HepG2 (cell line): ENCODE data around the gene CTU2. TPM values are rescaled to one million over a fixed set of nuclear protein-coding genes. Genes with fewer than 3 reads are reported as not detected.

Source experiments
- ASH2L ChIP-seq: fragments of 300-600, 200-600 bp; sonication (generic); IDR thresholded peaks from 2 replicates; pipeline ENCODE4 v1.7.0; 2017; ENCODE audit warnings: low read depth, mild to moderate bottlenecking, moderate library complexity, mixed read lengths, low read length; ENCODE audit not compliant: insufficient read length
- EZH2 ChIP-seq: conservative IDR thresholded peaks from 2 replicates; pipeline ENCODE4 v1.6.1; 2012; ENCODE audit warnings: mild to moderate bottlenecking, low read depth, low read length, moderate library complexity
- IKZF4 ChIP-seq: sonication (generic); formaldehyde crosslinking; IDR thresholded peaks from 2 replicates; pipeline ENCODE4 v1.5.1; 2020; ENCODE audit warnings: borderline replicate concordance, mild to moderate bottlenecking, low read depth, missing genetic modification reagents; ENCODE audit errors: not compliant biosample characterization
- MYC ChIP-seq: sonication (generic); formaldehyde crosslinking; IDR thresholded peaks from 2 replicates; pipeline ENCODE4 v1.9.0; 2021; ENCODE audit warnings: missing genetic modification reagents, borderline replicate concordance
- SIN3B ChIP-seq: fragments of 150-350 bp; IDR thresholded peaks from 2 replicates; pipeline ENCODE4 v1.6.1; 2014; ENCODE audit warnings: low read length
- SMARCC2 ChIP-seq: fragments of 450-650 bp; IDR thresholded peaks from 2 replicates; pipeline ENCODE4 v1.6.1; 2017; ENCODE audit warnings: antibody characterized with exemption, mild to moderate bottlenecking
- ZMYM2 ChIP-seq: sonication (generic); formaldehyde crosslinking; IDR thresholded peaks from 2 replicates; pipeline ENCODE4 v1.8.0; 2022; ENCODE audit warnings: mild to moderate bottlenecking, missing genetic modification reagents
- ZNF484 ChIP-seq: sonication (generic); formaldehyde crosslinking; IDR thresholded peaks from 2 replicates; pipeline ENCODE4 v1.5.1; 2020; ENCODE audit warnings: mild to moderate bottlenecking, low read depth, missing genetic modification reagents, borderline replicate concordance
- ZNF577 ChIP-seq: sonication (generic); formaldehyde crosslinking; IDR thresholded peaks from 2 replicates; pipeline ENCODE4 v1.4.0; 2020; ENCODE audit warnings: mild to moderate bottlenecking, low read depth, missing genetic modification reagents, borderline replicate concordance
- ZNF674 ChIP-seq: sonication (generic); formaldehyde crosslinking; IDR thresholded peaks from 2 replicates; pipeline ENCODE4 v1.5.0; 2020; ENCODE audit warnings: low read depth, mild to moderate bottlenecking, missing genetic modification reagents
- ZNF7 ChIP-seq: IDR thresholded peaks from 2 replicates; pipeline ENCODE4 v1.6.1; 2016; ENCODE audit warnings: missing biosample characterization, missing genetic modification reagents
- ZNF772 ChIP-seq: sonication (generic); formaldehyde crosslinking; IDR thresholded peaks from 2 replicates; pipeline ENCODE4 v1.5.0; 2020; ENCODE audit warnings: mild to moderate bottlenecking, missing genetic modification reagents
- polyA plus RNA-seq, 8 experiments: library from polyadenylated mRNA; depleted of rRNA in 3 of 8; stranded (reverse) in 7 of 8; unstranded in 1 of 8; fragments of >200 nt; fragmentation: Illumina TruSeq in 4 of 8; extraction: Trizol in 4 of 8; gene quantifications; 2 replicates each; pipeline versions ENCODE4 v1.2.1 to v1.2.3, GENCODE V29; 2011 to 2016; ENCODE audit warnings: low read depth in 4 of 8, missing spikeins in 1 of 8, mixed read lengths in 1 of 8; ENCODE audit not compliant: insufficient read depth in 1 of 8
- total RNA-seq, 5 experiments: library from RNA; depleted of rRNA; stranded (reverse); fragments of >200 nt; fragmentation: Illumina TruSeq; extraction: Trizol; gene quantifications; 2 replicates each; pipeline ENCODE4 v1.2.3, GENCODE V29; 2016; ENCODE audit warnings: low read depth in 1 of 5
- TF ChIP-seq, protein P1 (sequence below): sonication (generic); formaldehyde crosslinking; IDR thresholded peaks from 2 replicates; pipeline ENCODE4 v1.4.0; 2020; ENCODE audit warnings: missing genetic modification reagents
- TF ChIP-seq, protein P2 (sequence below): sonication (generic); formaldehyde crosslinking; IDR thresholded peaks from 2 replicates; pipeline ENCODE4 v1.8.0; 2022; ENCODE audit warnings: mild to moderate bottlenecking, missing genetic modification reagents, moderate library complexity
- TF ChIP-seq, protein P3 (sequence below): sonication (generic); formaldehyde crosslinking; IDR thresholded peaks from 2 replicates; pipeline ENCODE4 v1.8.1; 2022; ENCODE audit warnings: low read depth, mild to moderate bottlenecking, missing genetic modification reagents
- TF ChIP-seq, protein P4 (sequence below): sonication (generic); formaldehyde crosslinking; IDR thresholded peaks from 2 replicates; pipeline ENCODE4 v1.5.1; 2020; ENCODE audit warnings: mild to moderate bottlenecking, missing genetic modification reagents, moderate library complexity
- TF ChIP-seq, protein P5 (sequence below): sonication (generic); formaldehyde crosslinking; IDR thresholded peaks from 2 replicates; pipeline ENCODE4 v1.5.1; 2020; ENCODE audit warnings: mild to moderate bottlenecking, missing genetic modification reagents, borderline replicate concordance

The CTU2 gene
- total and polyA plus RNA-seq, 2 of the 13 experiments (the other 11 are each of a cell fraction or from before 2014, with no cell fraction given): 13.3 to 21.9 TPM

DNA sequence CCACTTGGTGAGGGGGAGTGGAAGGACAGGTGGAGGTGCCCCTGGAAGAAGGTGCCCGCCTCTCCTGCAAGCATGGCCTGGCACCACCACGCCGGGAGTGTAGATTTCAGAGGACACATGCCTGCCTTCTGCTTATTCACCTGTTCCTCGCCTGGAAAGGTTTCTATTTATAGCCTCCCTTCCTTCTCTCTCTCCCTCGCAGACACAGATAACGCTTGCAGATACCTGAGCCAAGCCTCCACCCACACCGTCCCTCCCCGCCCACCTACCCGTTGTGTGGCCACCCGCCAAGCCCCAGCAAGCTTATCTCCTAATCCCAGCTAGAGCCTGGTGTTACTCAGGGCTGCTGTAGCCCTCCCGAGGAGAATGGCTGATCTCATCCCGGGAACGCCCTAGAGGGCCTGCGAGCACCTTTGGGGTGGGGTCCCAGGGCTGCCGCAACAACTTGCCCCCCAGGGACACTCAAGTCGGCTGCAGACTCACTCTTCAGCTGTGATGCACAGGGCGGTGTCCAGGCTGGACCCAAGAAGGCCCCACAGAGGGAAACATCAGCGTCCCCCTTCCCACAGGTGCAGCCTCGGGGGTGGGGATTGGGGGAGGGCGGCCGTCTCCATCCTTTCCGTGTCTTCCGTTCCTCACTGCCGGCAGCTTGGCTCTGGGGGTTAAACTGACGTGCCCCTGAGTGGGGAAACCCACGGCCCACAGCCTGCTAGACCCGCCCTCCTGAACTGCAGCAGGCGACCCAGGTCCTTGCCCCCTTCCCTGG, 18.1 kb upstream of the CTU2 start (continued):
- TF ChIP-seq, protein P1, sequence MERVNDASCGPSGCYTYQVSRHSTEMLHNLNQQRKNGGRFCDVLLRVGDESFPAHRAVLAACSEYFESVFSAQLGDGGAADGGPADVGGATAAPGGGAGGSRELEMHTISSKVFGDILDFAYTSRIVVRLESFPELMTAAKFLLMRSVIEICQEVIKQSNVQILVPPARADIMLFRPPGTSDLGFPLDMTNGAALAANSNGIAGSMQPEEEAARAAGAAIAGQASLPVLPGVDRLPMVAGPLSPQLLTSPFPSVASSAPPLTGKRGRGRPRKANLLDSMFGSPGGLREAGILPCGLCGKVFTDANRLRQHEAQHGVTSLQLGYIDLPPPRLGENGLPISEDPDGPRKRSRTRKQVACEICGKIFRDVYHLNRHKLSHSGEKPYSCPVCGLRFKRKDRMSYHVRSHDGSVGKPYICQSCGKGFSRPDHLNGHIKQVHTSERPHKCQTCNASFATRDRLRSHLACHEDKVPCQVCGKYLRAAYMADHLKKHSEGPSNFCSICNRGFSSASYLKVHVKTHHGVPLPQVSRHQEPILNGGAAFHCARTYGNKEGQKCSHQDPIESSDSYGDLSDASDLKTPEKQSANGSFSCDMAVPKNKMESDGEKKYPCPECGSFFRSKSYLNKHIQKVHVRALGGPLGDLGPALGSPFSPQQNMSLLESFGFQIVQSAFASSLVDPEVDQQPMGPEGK (CRISPR knock-in tag): no peak
- TF ChIP-seq IKZF4 (CRISPR knock-in tag) (no peak), SIN3B (no peak), ASH2L (no peak), EZH2 (no peak), ZMYM2 (no peak), ZNF772 (CRISPR knock-in tag) (no peak), SMARCC2 (no peak), ZNF7 (CRISPR knock-in tag) (no peak), MYC (CRISPR knock-in tag) (0 out of 2 replicates have a peak, but pooled peaks have one; percentile 11), ZNF484 (CRISPR knock-in tag) (no peak), ZNF674 (CRISPR knock-in tag) (no peak), ZNF577 (no peak)
- TF ChIP-seq, protein P2, sequence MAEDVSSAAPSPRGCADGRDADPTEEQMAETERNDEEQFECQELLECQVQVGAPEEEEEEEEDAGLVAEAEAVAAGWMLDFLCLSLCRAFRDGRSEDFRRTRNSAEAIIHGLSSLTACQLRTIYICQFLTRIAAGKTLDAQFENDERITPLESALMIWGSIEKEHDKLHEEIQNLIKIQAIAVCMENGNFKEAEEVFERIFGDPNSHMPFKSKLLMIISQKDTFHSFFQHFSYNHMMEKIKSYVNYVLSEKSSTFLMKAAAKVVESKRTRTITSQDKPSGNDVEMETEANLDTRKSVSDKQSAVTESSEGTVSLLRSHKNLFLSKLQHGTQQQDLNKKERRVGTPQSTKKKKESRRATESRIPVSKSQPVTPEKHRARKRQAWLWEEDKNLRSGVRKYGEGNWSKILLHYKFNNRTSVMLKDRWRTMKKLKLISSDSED (CRISPR knock-in tag): no peak
- TF ChIP-seq, protein P3, sequence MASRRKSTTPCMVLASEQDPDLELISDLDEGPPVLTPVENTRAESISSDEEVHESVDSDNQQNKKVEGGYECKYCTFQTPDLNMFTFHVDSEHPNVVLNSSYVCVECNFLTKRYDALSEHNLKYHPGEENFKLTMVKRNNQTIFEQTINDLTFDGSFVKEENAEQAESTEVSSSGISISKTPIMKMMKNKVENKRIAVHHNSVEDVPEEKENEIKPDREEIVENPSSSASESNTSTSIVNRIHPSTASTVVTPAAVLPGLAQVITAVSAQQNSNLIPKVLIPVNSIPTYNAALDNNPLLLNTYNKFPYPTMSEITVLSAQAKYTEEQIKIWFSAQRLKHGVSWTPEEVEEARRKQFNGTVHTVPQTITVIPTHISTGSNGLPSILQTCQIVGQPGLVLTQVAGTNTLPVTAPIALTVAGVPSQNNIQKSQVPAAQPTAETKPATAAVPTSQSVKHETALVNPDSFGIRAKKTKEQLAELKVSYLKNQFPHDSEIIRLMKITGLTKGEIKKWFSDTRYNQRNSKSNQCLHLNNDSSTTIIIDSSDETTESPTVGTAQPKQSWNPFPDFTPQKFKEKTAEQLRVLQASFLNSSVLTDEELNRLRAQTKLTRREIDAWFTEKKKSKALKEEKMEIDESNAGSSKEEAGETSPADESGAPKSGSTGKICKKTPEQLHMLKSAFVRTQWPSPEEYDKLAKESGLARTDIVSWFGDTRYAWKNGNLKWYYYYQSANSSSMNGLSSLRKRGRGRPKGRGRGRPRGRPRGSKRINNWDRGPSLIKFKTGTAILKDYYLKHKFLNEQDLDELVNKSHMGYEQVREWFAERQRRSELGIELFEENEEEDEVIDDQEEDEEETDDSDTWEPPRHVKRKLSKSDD (CRISPR knock-in tag): no peak
- TF ChIP-seq, protein P4, sequence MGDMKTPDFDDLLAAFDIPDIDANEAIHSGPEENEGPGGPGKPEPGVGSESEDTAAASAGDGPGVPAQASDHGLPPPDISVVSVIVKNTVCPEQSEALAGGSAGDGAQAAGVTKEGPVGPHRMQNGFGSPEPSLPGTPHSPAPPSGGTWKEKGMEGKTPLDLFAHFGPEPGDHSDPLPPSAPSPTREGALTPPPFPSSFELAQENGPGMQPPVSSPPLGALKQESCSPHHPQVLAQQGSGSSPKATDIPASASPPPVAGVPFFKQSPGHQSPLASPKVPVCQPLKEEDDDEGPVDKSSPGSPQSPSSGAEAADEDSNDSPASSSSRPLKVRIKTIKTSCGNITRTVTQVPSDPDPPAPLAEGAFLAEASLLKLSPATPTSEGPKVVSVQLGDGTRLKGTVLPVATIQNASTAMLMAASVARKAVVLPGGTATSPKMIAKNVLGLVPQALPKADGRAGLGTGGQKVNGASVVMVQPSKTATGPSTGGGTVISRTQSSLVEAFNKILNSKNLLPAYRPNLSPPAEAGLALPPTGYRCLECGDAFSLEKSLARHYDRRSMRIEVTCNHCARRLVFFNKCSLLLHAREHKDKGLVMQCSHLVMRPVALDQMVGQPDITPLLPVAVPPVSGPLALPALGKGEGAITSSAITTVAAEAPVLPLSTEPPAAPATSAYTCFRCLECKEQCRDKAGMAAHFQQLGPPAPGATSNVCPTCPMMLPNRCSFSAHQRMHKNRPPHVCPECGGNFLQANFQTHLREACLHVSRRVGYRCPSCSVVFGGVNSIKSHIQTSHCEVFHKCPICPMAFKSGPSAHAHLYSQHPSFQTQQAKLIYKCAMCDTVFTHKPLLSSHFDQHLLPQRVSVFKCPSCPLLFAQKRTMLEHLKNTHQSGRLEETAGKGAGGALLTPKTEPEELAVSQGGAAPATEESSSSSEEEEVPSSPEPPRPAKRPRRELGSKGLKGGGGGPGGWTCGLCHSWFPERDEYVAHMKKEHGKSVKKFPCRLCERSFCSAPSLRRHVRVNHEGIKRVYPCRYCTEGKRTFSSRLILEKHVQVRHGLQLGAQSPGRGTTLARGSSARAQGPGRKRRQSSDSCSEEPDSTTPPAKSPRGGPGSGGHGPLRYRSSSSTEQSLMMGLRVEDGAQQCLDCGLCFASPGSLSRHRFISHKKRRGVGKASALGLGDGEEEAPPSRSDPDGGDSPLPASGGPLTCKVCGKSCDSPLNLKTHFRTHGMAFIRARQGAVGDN (CRISPR knock-in tag): 0 out of 2 replicates have a peak, but pooled peaks have one; percentile 21
- TF ChIP-seq, protein P5, sequence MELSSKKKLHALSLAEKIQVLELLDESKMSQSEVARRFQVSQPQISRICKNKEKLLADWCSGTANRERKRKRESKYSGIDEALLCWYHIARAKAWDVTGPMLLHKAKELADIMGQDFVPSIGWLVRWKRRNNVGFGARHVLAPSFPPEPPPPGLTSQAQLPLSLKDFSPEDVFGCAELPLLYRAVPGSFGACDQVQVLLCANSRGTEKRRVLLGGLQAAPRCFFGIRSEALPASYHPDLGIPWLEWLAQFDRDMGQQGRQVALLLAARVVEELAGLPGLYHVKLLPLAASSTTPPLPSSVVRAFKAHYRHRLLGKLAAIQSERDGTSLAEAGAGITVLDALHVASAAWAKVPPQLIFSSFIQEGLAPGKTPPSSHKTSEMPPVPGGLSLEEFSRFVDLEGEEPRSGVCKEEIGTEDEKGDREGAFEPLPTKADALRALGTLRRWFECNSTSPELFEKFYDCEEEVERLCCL (CRISPR knock-in tag): no peak
